Mucosa of descending colon (tissue), 3 donors: ENCODE results near the gene PCDH9. TPM values are rescaled to one million over a fixed set of nuclear protein-coding genes. Genes with fewer than 3 reads are reported as not detected.

Source experiments
- ATAC-seq: fragments of 200-7000 bp; cut with Tn5 transposase; one replicate; pipeline ENCODE4 v1.9.1; 2020; ENCODE audit warnings: mild to moderate bottlenecking, moderate library complexity
- DNase-seq, 3 donors: peaks; one replicate each; pipeline ENCODE4 v3.0.0-alpha.2; 2020
- H3K36me3 ChIP-seq: fragments of 200-600 bp; one replicate; pipeline ENCODE4 v1.8.0; 2021; ENCODE audit warnings: low read depth, mild to moderate bottlenecking
- H3K4me1 ChIP-seq: fragments of 200-600 bp; one replicate; pipeline ENCODE4 v1.8.0; 2021; ENCODE audit warnings: low read depth, mild to moderate bottlenecking
- H3K4me3 ChIP-seq: fragments of 200-600 bp; one replicate; pipeline ENCODE4 v1.8.0; 2021; ENCODE audit warnings: mild to moderate bottlenecking
- H3K9me3 ChIP-seq: fragments of 200-600 bp; one replicate; pipeline ENCODE4 v1.8.0; 2021; ENCODE audit warnings: mild to moderate bottlenecking
- CTCF ChIP-seq: fragments of 200-600 bp; IDR thresholded peaks from one replicate; pipeline ENCODE4 v1.8.0; 2022; ENCODE audit warnings: antibody characterized with exemption, mild to moderate bottlenecking
- intact Hi-C, 2 donors: fragments of 100-400 bp; cut with DNase I in 1 of 2; cut with micrococcal nuclease in 1 of 2; formaldehyde crosslinking; loops; one replicate each; pipeline versions ENCODE4 v1.11.0 to v1.11.1; 2022; cut with DNase I, micrococcal nuclease
- total RNA-seq, 3 donors: library from RNA; stranded (reverse); fragmentation: NEBNext Ultra II Directional in 2 of 3; extraction: Animal tissue kit (Norgen Biotek cat#: 25700) in 2 of 3; gene quantifications; one replicate each; pipeline versions ENCODE4 v1.2.1 to v1.2.4, GENCODE V29; 2021 to 2023
- donor health status: DM: no; HTN: no; CAD: no; lungs with moderate emphysema.
- donor health status: DM: no; HTN: no; CAD: no.
- donor health status: DM: no; HTN: yes; CAD: no.

PCDH9 gene
- total RNA-seq, 3 donors from 2014 or later = 0.58 to 5.0 (median 0.80) TPM

GRCh38 chr13:66551128-66551527 lies 679.0 kb downstream of the PCDH9 start:
- H3K4me3 ChIP-seq = no peak overlapping the region
- no peaks in the 10 kb centered on the region for H3K36me3 ChIP-seq
- no peak for DNase-seq
- TF ChIP-seq CTCF = no peak
- intact Hi-C loops = no loop called here
- ATAC-seq = no peak
- no peaks in the 10 kb centered on the region for H3K9me3 ChIP-seq
- no peaks in the 10 kb centered on the region for H3K4me1 ChIP-seq

GRCh38 chr13:66547685-66548084 lies 682.5 kb downstream of the PCDH9 start:
- ATAC-seq = no peak
- no peak for TF ChIP-seq CTCF
- Histone ChIP-seq H3K4me3 (no peak overlapping the region), H3K9me3 (no peaks in the 10 kb centered on the region), H3K36me3 (no peaks in the 10 kb centered on the region), H3K4me1 (no peaks in the 10 kb centered on the region)
- intact Hi-C loops = no loop called here
- no peak for DNase-seq

GRCh38 chr13:66546534-66547379 lies 683.4 kb downstream of the PCDH9 start:
- no peak for ATAC-seq
- intact Hi-C loops = no loop called here
- Histone ChIP-seq H3K4me1 (no peaks in the 10 kb centered on the region), H3K36me3 (no peaks in the 10 kb centered on the region), H3K4me3 (no peak overlapping the region), H3K9me3 (no peaks in the 10 kb centered on the region)
- no peak for DNase-seq
- no peak for TF ChIP-seq CTCF

GRCh38 chr13:66543780-66544179 lies 686.4 kb downstream of the PCDH9 start:
- no peaks in the 10 kb centered on the region for H3K9me3 ChIP-seq
- H3K36me3 ChIP-seq = no peaks in the 10 kb centered on the region
- no peak for TF ChIP-seq CTCF
- H3K4me3 ChIP-seq = no peak overlapping the region
- DNase-seq = no peak
- ATAC-seq = peak; percentile 25
- intact Hi-C loops = no loop called here
- no peaks in the 10 kb centered on the region for H3K4me1 ChIP-seq

GRCh38 chr13:66537417-66537816 lies 692.7 kb downstream of the PCDH9 start:
- Histone ChIP-seq H3K4me1 (no peaks in the 10 kb centered on the region), H3K4me3 (no peak overlapping the region), H3K36me3 (no peaks in the 10 kb centered on the region), H3K9me3 (no peaks in the 10 kb centered on the region)
- TF ChIP-seq CTCF = no peak
- no peak for ATAC-seq
- no peak for DNase-seq
- intact Hi-C loops = no loop called here
